ENCODE results near the gene SDCCAG8.

The SDCCAG8 gene

DNA sequence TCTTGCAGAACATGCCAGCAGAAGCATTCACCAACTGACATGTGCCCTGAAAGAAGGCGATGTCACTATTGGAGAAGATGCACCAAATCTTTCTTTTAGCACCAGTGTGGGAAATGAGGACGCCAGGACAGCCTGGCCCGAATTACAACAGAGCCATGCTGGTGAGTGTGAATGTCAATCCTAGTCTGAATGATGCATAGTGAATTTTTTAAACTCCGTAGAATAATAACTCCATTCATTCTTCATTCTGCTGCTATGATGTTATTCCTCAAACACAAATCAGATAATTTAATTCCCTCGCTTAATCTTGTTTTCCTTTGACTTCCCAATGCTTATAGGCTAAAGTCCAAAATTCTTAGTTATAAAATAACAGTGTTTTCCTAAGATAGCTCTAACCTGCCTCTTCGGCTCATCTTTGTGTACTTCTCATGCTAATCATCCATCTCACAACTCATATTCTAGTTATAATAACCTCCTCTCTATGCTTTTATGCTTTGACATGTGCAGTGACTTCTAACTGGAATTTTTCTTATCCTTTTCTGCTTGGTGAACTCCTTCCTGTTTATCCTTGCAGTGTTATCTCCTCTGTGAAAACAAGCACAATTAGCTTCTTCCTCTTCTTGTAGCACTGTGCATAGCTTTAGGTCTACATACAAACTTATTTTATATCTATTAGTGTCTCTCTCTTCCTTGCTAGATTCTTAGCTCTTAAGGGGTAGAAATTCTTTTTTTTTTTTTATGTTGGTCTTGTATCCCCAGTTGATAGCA lies 14.4 kb downstream of the SDCCAG8 start:
- Mint-ChIP-seq H3K9me3 (peaks cover 3% of the 10 kb centered on the region), H3K4me3 (peak overlapping the region in 1 of 3 experiments; percentile 6), H3K27me3 (ENCODE audit: low read depth) (no peaks in the 10 kb centered on the region), H3K4me1 (peaks cover 32% of the 10 kb centered on the region), H3K36me3 (ENCODE audit: low read depth) (peaks cover 27% of the 10 kb centered on the region), H3K27ac (peak overlapping the region in 2 of 3 experiments; percentile 8 to 54)
- TF ChIP-seq, protein P1, sequence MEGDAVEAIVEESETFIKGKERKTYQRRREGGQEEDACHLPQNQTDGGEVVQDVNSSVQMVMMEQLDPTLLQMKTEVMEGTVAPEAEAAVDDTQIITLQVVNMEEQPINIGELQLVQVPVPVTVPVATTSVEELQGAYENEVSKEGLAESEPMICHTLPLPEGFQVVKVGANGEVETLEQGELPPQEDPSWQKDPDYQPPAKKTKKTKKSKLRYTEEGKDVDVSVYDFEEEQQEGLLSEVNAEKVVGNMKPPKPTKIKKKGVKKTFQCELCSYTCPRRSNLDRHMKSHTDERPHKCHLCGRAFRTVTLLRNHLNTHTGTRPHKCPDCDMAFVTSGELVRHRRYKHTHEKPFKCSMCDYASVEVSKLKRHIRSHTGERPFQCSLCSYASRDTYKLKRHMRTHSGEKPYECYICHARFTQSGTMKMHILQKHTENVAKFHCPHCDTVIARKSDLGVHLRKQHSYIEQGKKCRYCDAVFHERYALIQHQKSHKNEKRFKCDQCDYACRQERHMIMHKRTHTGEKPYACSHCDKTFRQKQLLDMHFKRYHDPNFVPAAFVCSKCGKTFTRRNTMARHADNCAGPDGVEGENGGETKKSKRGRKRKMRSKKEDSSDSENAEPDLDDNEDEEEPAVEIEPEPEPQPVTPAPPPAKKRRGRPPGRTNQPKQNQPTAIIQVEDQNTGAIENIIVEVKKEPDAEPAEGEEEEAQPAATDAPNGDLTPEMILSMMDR (IDR thresholded peaks at IDR 0.05; ENCODE audit: unreplicated experiment in 3 of 3) = no peak

DNA sequence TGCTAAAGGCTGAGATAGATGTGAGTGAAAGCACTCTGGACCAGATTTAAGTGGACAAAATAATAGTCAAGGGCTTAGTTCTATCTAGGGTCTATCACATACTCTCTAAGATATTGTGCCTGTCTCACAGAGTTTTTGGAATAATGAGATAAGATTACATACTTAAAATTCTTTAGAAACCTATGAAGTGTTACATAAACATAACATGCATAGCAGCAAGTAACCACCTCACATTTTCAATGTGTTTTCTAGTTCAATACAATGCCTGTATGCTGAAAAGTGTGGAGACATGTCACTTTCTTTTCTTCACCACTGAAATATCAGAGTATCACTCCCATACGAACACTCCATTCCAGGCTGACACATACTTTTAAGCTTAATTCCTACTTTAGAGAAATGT lies 16.2 kb downstream of the SDCCAG8 start:
- H3K27me3 Mint-ChIP-seq (ENCODE audit: low read depth) = no peaks in the 10 kb centered on the region
- peaks cover 45% of the 10 kb centered on the region for H3K36me3 Mint-ChIP-seq (ENCODE audit: low read depth)
- no peak overlapping the region for H3K4me3 Mint-ChIP-seq
- TF ChIP-seq, protein P1 (IDR thresholded peaks at IDR 0.05; ENCODE audit: unreplicated experiment in 3 of 3) = no peak
- H3K27ac Mint-ChIP-seq = peak overlapping the region in 1 of 3 experiments; percentile 38
- peaks cover 3% of the 10 kb centered on the region for H3K9me3 Mint-ChIP-seq
- H3K4me1 Mint-ChIP-seq = peaks cover 32% of the 10 kb centered on the region

DNA sequence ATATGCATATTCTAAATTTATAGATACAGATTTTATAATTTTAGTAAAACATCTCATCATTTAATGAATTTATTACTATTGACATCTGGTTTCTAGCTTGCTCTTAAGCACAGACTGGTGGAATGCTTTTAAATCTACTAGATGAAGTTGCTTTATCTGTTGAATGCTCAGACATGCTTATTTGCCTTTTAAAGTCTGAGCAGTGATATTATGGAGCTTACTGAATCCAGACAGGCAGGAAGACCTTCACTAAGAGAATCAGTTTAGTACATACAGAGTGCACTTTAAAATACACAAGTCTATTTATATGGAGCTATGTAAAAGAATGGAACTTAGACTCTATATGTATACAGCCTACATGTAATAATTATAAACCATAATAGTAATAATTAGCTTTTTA lies 16.6 kb downstream of the SDCCAG8 start:
- H3K36me3 Mint-ChIP-seq (ENCODE audit: low read depth) = peaks cover 48% of the 10 kb centered on the region
- TF ChIP-seq, protein P1 (IDR thresholded peaks at IDR 0.05; ENCODE audit: unreplicated experiment in 3 of 3) = no peak
- peak overlapping the region in 1 of 3 experiments; percentile 38 for H3K27ac Mint-ChIP-seq
- no peak overlapping the region for H3K4me3 Mint-ChIP-seq
- peaks cover 5% of the 10 kb centered on the region for H3K9me3 Mint-ChIP-seq
- peaks cover 32% of the 10 kb centered on the region for H3K4me1 Mint-ChIP-seq
- no peaks in the 10 kb centered on the region for H3K27me3 Mint-ChIP-seq (ENCODE audit: low read depth)

DNA sequence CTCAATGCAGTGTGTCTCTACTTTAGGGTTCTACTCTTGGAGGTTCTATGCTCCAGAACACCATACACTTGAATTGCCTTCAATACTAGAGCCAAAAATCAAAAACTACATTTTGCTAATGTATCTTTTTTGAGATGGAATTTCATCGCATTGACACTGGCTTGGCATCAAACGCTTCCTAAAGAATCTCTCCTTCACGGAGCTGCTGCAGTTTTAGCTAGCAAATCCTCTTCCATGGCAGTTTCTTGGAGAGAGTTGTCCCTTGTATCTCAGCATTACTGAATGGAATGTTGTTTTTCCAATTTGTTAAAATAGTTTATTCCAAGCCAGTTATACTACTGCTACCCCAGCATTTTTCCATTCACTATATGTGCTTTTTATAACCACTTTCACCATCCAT lies 17.7 kb downstream of the SDCCAG8 start:
- Mint-ChIP-seq H3K4me1 (peaks cover 23% of the 10 kb centered on the region), H3K4me3 (no peak overlapping the region), H3K9me3 (peaks cover 8% of the 10 kb centered on the region), H3K27ac (peak overlapping the region in 2 of 3 experiments; percentile 64 to 66), H3K36me3 (ENCODE audit: low read depth) (peaks cover 49% of the 10 kb centered on the region), H3K27me3 (ENCODE audit: low read depth) (no peaks in the 10 kb centered on the region)
- TF ChIP-seq, protein P1 (IDR thresholded peaks at IDR 0.05; ENCODE audit: unreplicated experiment in 3 of 3) = no peak

DNA sequence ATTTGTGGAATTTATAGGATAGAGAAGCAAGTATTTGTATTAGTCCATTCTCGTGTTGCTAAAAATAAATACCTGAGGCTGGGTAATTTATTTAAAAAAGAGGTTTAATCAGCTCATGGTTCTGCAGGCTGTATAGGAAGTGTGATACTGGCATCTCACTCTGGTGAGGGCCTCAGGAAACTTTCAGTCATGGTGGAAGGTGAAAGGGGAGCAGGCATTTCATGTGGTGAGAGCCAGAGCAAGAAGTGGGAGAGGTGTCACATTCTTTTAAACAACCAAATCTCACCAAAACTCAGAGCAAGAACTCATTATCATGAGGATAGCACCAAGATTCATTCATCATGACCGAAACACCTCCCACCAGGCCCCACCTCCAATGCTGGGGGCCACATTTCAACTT lies 18.1 kb downstream of the SDCCAG8 start:
- peak overlapping the region in 2 of 3 experiments; percentile 64 to 66 for H3K27ac Mint-ChIP-seq
- TF ChIP-seq, protein P1 (IDR thresholded peaks at IDR 0.05; ENCODE audit: unreplicated experiment in 3 of 3) = no peak
- H3K4me1 Mint-ChIP-seq = peaks cover 19% of the 10 kb centered on the region
- no peak overlapping the region for H3K4me3 Mint-ChIP-seq
- peaks cover 50% of the 10 kb centered on the region for H3K36me3 Mint-ChIP-seq (ENCODE audit: low read depth)
- H3K9me3 Mint-ChIP-seq = peaks cover 8% of the 10 kb centered on the region
- H3K27me3 Mint-ChIP-seq (ENCODE audit: low read depth) = no peaks in the 10 kb centered on the region

DNA sequence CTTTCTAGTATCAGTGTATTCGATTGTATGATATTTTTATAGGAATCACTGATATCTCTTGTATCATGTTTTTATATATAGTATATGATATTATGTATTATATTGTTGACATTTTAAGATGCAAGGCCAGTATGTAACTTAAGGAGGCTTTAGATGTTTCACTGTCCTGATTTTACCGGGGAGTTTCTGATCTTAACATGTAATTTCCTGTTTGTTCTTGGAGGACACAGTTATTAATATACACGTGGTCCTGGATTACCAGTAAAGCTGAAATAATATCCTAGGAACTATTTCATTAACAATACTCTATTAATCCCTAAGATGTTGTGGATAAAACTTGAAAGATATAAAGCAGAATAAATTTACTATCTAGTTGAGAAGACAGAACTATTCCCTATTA lies 19.5 kb downstream of the SDCCAG8 start:
- Mint-ChIP-seq H3K36me3 (ENCODE audit: low read depth) (peaks cover 61% of the 10 kb centered on the region), H3K4me1 (peaks cover 15% of the 10 kb centered on the region), H3K27ac (no peak overlapping the region), H3K9me3 (peaks cover 8% of the 10 kb centered on the region), H3K4me3 (no peak overlapping the region), H3K27me3 (ENCODE audit: low read depth) (no peaks in the 10 kb centered on the region)
- TF ChIP-seq, protein P1 (IDR thresholded peaks at IDR 0.05; ENCODE audit: unreplicated experiment in 3 of 3) = no peak

All from nephron (organoid).